Measurements from ENCODE around the gene FAH. TPM values are rescaled to one million over a fixed set of nuclear protein-coding genes. Genes with fewer than 3 reads are reported as not detected.

FAH gene
- total RNA-seq, 1 donor from 2014 or later: 18.0 TPM

GRCh38 chr15:80136854-80137253 lies 15.9 kb upstream of the FAH start:
- no peak for TF ChIP-seq CTCF (IDR thresholded peaks at IDR 0.05; ENCODE audit: borderline replicate concordance)
- H3K4me3 ChIP-seq: no peak overlapping the region
- intact Hi-C loops (cut with micrococcal nuclease): no loop called here
- H3K4me1 ChIP-seq: no peaks in the 10 kb centered on the region
- H3K27me3 ChIP-seq (ENCODE audit: low read depth): no peaks in the 10 kb centered on the region
- no peak for DNase-seq
- H3K9me3 ChIP-seq (replicated peaks): no peaks in the 10 kb centered on the region
- H3K36me3 ChIP-seq: peaks cover 46% of the 10 kb centered on the region
- no peak overlapping the region for H3K27ac ChIP-seq (replicated peaks)

- no peak overlapping the region for H3K4me3 ChIP-seq
- H3K36me3 ChIP-seq: peaks cover 30% of the 10 kb centered on the region
- H3K9me3 ChIP-seq (replicated peaks): no peaks in the 10 kb centered on the region
- H3K27me3 ChIP-seq (ENCODE audit: low read depth): no peaks in the 10 kb centered on the region
- intact Hi-C loops (cut with micrococcal nuclease): no loop called here
- no peak for DNase-seq
- TF ChIP-seq CTCF (IDR thresholded peaks at IDR 0.05; ENCODE audit: borderline replicate concordance): no peak
- no peaks in the 10 kb centered on the region for H3K4me1 ChIP-seq
- H3K27ac ChIP-seq (replicated peaks): no peak overlapping the region
Measured at GRCh38 chr15:80138961-80139360, 13.8 kb upstream of the FAH start.

GRCh38 chr15:80140909-80141308 lies 11.9 kb upstream of the FAH start:
- intact Hi-C loops (cut with micrococcal nuclease): no loop called here
- H3K36me3 ChIP-seq: peaks cover 11% of the 10 kb centered on the region
- DNase-seq: no peak
- H3K4me3 ChIP-seq: no peak overlapping the region
- TF ChIP-seq CTCF (IDR thresholded peaks at IDR 0.05; ENCODE audit: borderline replicate concordance): no peak
- no peaks in the 10 kb centered on the region for H3K4me1 ChIP-seq
- H3K27me3 ChIP-seq (ENCODE audit: low read depth): no peaks in the 10 kb centered on the region
- no peak overlapping the region for H3K27ac ChIP-seq (replicated peaks)
- H3K9me3 ChIP-seq (replicated peaks): no peaks in the 10 kb centered on the region

DNA sequence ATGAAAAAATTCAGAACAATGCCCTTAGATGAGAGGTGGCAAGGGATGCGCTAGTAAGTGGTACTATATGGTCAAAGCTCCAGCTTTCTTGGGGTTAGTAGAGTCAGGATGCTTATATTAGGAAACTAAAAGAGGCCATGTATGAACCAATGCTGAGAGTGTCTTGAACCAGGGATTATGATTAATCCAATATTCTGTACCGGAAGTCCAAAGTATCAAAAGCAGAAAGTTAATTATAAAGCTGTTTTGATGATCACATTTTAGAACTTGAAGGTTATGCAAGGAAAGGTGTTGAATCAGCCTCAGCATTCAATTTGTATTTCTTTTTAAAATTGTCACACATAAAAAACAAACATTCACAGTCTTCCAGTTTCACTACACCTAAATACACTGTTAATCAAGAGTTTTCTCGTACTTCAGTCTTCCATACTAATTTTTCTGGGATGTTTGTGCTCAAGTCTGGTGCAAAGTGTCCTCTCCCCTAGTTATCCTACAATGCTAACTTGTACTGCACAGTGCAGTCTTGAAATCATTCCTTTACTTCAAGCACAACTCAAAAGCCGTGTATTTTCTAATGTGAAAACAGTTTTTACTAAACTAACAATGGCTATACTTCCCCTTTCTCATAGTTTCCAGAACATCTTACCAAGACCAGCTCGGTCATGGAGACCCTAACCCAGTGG lies 10.7 kb upstream of the FAH start:
- no peak for DNase-seq
- Histone ChIP-seq H3K4me3 (no peak overlapping the region), H3K27ac (replicated peaks) (no peak overlapping the region), H3K27me3 (ENCODE audit: low read depth) (no peaks in the 10 kb centered on the region), H3K9me3 (replicated peaks) (no peaks in the 10 kb centered on the region), H3K36me3 (peaks cover 7% of the 10 kb centered on the region), H3K4me1 (no peaks in the 10 kb centered on the region)
- TF ChIP-seq CTCF (IDR thresholded peaks at IDR 0.05; ENCODE audit: borderline replicate concordance): no peak
- intact Hi-C loops (cut with micrococcal nuclease): no loop called here

DNA sequence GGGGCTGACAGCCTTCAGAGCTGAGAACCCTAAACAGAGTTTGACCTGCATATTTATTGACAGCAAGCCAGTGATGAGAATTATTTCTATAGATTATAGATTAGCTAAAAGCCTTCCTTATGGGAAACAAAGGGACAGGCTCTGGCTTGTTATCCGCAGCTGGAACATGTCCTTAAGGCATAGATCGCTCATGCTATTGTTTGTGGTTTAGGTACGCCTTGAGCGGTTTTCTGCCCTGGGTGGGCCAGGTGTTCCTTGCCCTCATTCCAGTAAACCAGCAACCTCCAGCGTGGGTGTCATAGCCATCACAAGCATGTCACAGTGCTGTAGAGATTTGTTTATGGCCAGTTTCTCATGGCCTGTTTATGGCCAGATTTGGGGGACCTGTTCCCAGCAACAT lies 10.2 kb upstream of the FAH start:
- Histone ChIP-seq H3K27ac (replicated peaks) (no peak overlapping the region), H3K9me3 (replicated peaks) (no peaks in the 10 kb centered on the region), H3K4me1 (no peaks in the 10 kb centered on the region), H3K4me3 (no peak overlapping the region), H3K36me3 (peaks cover 2% of the 10 kb centered on the region), H3K27me3 (ENCODE audit: low read depth) (no peaks in the 10 kb centered on the region)
- intact Hi-C loops (cut with micrococcal nuclease): no loop called here
- no peak for DNase-seq
- TF ChIP-seq CTCF (IDR thresholded peaks at IDR 0.05; ENCODE audit: borderline replicate concordance): no peak
